AG04449 (cell line): ENCODE results near the gene MALRD1.

Experiments
- CTCF ChIA-PET: fragments of 350-600 bp; formaldehyde crosslinking; extraction: SDS; loops from one replicate; lab custom pipeline; 2021; ENCODE audit warnings: antibody characterized with exemption; lab: Yijun Ruan, JAX
- POLR2A ChIA-PET: fragments of 400-600, 350-600 bp; formaldehyde crosslinking; extraction: SDS; loops from one replicate; lab custom pipeline; 2020; ENCODE audit warnings: antibody characterized with exemption, inconsistent platforms; lab: Yijun Ruan, JAX
- DNase-seq: peaks from one replicate; pipeline ENCODE4 v3.0.0-alpha.2; 2010; ENCODE audit warnings: low read depth, low spot score
- H3K4me3 ChIP-seq: 2 replicates; pipeline ENCODE4 v1.5.1; 2011; ENCODE audit warnings: low read depth, mild to moderate bottlenecking, control low read depth, low read length
- CTCF ChIP-seq: IDR thresholded peaks from one replicate; pipeline ENCODE4 v1.5.1; 2011; ENCODE audit warnings: mild to moderate bottlenecking, moderate library complexity, low read length, control low read depth, inconsistent platforms; ENCODE audit not compliant: insufficient read depth; ENCODE audit errors: missing control alignments

MALRD1 gene

GRCh38 chr10:19046679-19047078, 1.9 kb upstream of the MALRD1 start:
- no peak for DNase-seq
- POLR2A ChIA-PET = no interaction called here
- H3K4me3 ChIP-seq = no peak overlapping the region
- CTCF ChIA-PET = no interaction called here
- TF ChIP-seq CTCF = no peak

- no peak overlapping the region for H3K4me3 ChIP-seq
- CTCF ChIA-PET = no interaction called here
- TF ChIP-seq CTCF = no peak
- no peak for DNase-seq
- POLR2A ChIA-PET = no interaction called here
Measured at GRCh38 chr10:19048891-19049290, 290 bp downstream of the MALRD1 start.

DNA sequence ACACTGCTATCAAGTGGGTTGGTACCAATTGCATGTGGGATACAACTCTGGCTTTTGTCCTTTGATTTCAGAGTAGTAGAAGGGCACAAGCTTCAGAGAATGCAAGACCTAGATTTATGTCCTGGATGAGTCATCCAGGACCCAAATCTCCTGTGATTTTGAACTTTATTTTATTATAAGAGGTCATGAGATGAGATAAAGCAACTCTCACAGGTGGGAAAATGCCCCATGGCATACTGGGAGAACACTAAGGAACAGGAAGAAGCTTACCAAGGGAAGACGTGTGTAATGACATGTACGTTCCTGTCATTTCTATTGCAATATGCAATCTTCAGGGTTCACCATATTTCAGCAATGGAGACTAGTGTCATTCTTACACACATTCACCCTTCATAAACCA, 966 bp downstream of the MALRD1 start:
- CTCF ChIA-PET = no interaction called here

DNA sequence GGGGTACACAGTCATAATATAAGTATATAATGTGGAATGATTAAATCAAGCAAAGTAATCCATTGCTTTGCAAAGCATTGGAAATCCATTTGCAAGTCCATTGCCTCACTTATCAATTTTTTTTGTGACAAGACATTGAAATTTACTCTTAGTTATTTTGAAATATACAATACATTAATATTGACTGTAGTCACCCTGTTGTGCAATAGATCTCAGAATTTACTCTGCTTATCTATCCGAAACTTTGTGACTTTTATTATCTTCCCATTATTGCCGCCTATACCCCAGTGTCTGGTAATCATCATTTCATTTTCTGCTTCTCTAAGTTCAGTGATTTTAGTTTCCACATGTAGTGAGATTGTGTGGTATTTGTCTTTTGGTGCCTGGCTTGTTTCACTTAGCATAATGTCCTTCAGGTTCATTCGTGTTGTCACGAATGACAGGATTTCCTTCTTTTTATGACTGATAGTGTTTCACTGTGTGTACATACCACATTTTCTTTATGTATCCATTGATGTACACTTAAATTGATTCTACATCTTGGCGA, 5.8 kb downstream of the MALRD1 start:
- CTCF ChIA-PET = no interaction called here
- POLR2A ChIA-PET = no interaction called here
- no peak for DNase-seq
- H3K4me3 ChIP-seq = no peak overlapping the region
- TF ChIP-seq CTCF = no peak

More for the DNA sequence above, 966 bp downstream of the MALRD1 start:
- DNase-seq = no peak
- POLR2A ChIA-PET = no interaction called here
- TF ChIP-seq CTCF = no peak
- H3K4me3 ChIP-seq = no peak overlapping the region

- DNase-seq = no peak
- no peak overlapping the region for H3K4me3 ChIP-seq
- CTCF ChIA-PET = no interaction called here
- POLR2A ChIA-PET = no interaction called here
- no peak for TF ChIP-seq CTCF
Measured at GRCh38 chr10:19058046-19058445, 9.4 kb downstream of the MALRD1 start.

GRCh38 chr10:19063986-19064385, 15.4 kb downstream of the MALRD1 start:
- CTCF ChIA-PET = no interaction called here
- DNase-seq = no peak
- POLR2A ChIA-PET = no interaction called here

More at GRCh38 chr10:19063986-19064385, 15.4 kb downstream of the MALRD1 start:
- no peak for TF ChIP-seq CTCF
- no peak overlapping the region for H3K4me3 ChIP-seq
